Mesangial cell (primary cell): ENCODE measurements around the gene VSIG4. TPM values are rescaled to one million over a fixed set of nuclear protein-coding genes. Genes with fewer than 3 reads are reported as not detected.

Experiments
- total RNA-seq: library from RNA; depleted of rRNA; stranded (reverse); fragments of >200 nt; gene quantifications from 2 replicates; pipeline ENCODE4 v1.2.3, GENCODE V29; 2015

VSIG4 gene, protein sequence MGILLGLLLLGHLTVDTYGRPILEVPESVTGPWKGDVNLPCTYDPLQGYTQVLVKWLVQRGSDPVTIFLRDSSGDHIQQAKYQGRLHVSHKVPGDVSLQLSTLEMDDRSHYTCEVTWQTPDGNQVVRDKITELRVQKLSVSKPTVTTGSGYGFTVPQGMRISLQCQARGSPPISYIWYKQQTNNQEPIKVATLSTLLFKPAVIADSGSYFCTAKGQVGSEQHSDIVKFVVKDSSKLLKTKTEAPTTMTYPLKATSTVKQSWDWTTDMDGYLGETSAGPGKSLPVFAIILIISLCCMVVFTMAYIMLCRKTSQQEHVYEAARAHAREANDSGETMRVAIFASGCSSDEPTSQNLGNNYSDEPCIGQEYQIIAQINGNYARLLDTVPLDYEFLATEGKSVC
- total RNA-seq: not detected in 2 replicates

DNA sequence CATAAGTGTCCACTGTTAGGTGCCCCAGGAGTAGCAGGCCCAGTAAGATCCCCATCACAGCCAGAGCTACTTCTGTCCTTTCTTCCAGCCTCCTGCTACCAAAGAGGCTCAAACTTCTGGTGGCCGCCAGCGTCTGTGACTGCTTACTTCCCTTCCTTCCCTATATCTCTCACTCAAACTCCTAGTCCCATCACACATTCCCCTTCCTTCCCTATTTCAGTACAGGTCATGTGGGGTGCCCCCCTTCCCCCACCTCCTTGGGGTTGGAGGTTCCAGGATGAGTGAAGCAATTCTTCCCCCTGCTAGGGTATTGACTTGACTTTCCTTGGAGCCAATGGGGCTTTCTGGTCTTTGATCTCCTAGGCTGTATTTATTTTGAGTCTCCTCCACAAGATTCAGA lies at the start of gene VSIG4:
TSS of gene VSIG4 (minus strand) at position 137 of the 400 bp plus-strand sequence. CDS start at position 55, 82 bp downstream.

Other genes with a start within 250 kb of the VSIG4 start
- gene HEPH, start 124.2 kb upstream of the VSIG4 start, total RNA-seq: 1.8 and 6.1 TPM in 2 replicates